ENCODE measurements around the gene CENPI.

CENPI gene

DNA sequence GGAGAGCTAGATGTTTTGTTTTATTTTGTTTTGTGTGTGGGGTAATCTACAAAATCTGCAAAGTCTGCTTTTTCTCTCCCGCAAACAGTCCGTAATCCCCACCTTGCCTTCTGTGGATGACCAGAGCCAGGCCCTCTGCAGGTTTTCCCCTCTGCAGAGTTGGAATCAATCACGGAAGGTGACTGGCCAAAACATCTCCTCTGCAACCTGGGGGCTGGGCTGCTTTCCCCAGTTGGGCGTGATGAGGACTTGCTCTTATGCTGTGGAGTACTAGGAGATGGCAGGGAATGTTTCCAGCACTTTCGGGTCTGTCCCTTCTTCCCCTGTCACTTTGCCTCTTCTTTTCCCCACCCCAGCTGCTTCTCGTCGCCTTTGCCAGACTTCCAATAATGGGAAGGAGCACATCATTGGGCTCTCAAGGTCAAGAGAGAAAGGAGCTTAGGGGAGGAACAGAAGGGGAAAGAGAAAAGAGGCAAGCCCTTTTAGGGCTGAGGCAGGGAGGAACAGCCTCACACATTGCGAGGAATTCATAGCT is 18.2 kb upstream of the CENPI start:
- H3K27ac ChIP-seq (ENCODE audit: low read length), result peak overlapping the region; percentile 66

GRCh38 chrX:101080326-101081124 is 17.5 kb upstream of the CENPI start:
- Histone ChIP-seq H3K4me3 (ENCODE audit: low read length in 2 of 2) (peak overlapping the region; percentile 79 to 89), H3K9me3 (ENCODE audit: control insufficient read depth in 2 of 2, low read length in 2 of 2) (no peaks in the 10 kb centered on the region), H3K4me1 (ENCODE audit: control insufficient read depth, insufficient read depth, low read length) (no peaks in the 10 kb centered on the region), H3K9ac (ENCODE audit: low read length in 2 of 2) (peak overlapping the region in 1 of 2 donors; percentile 69), H3K27ac (ENCODE audit: low read length) (peak overlapping the region; percentile 66), H3K36me3 (ENCODE audit: control insufficient read depth in 2 of 2, insufficient read depth in 2 of 2, low read length in 2 of 2) (no peaks in the 10 kb centered on the region), H3K27me3 (ENCODE audit: control insufficient read depth in 1 of 2, insufficient read depth in 2 of 2, low read length in 2 of 2) (peaks cover 0 to 8% of the 10 kb centered on the region in 2 donors)

More for the DNA sequence above, 18.2 kb upstream of the CENPI start:
- Histone ChIP-seq H3K4me3 (ENCODE audit: low read length in 2 of 2) (peak overlapping the region; percentile 79 to 89), H3K9me3 (ENCODE audit: control insufficient read depth in 2 of 2, low read length in 2 of 2) (no peaks in the 10 kb centered on the region), H3K36me3 (ENCODE audit: control insufficient read depth in 2 of 2, insufficient read depth in 2 of 2, low read length in 2 of 2) (no peaks in the 10 kb centered on the region), H3K27me3 (ENCODE audit: control insufficient read depth in 1 of 2, insufficient read depth in 2 of 2, low read length in 2 of 2) (peaks cover 0 to 8% of the 10 kb centered on the region in 2 donors), H3K9ac (ENCODE audit: low read length in 2 of 2) (peak overlapping the region; percentile 68 to 69), H3K4me1 (ENCODE audit: control insufficient read depth, insufficient read depth, low read length) (no peaks in the 10 kb centered on the region)

DNA sequence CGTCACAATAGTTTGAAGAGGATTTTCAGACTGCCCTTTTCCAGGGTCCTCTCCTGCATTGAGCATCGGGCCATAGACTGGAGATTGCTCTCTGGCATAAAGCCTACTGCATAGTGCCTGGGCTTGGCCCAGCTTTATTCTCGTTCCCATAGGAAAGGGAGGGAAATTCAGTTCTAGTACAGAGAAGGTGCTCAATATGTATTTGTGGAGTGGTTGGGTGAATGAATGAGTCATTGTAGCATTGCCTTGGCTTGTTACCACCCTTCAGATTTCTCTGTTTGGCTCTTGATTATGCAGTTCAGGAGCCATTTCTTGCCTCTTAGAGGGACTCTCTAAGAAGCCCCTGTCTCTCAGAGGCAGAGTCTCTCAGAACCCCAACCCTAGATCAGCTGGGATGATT is 16.8 kb upstream of the CENPI start:
- H3K27me3 ChIP-seq (ENCODE audit: control insufficient read depth in 1 of 2, insufficient read depth in 2 of 2, low read length in 2 of 2), result peaks cover 0 to 8% of the 10 kb centered on the region in 2 donors
- H3K9me3 ChIP-seq (ENCODE audit: control insufficient read depth in 2 of 2, low read length in 2 of 2), result no peaks in the 10 kb centered on the region
- no peak overlapping the region for H3K9ac ChIP-seq (ENCODE audit: low read length in 2 of 2)
- H3K4me3 ChIP-seq (ENCODE audit: low read length in 2 of 2), result peak overlapping the region; percentile 79 to 89
- no peak overlapping the region for H3K27ac ChIP-seq (ENCODE audit: low read length)
- H3K36me3 ChIP-seq (ENCODE audit: control insufficient read depth in 2 of 2, insufficient read depth in 2 of 2, low read length in 2 of 2), result no peaks in the 10 kb centered on the region
- H3K4me1 ChIP-seq (ENCODE audit: control insufficient read depth, insufficient read depth, low read length), result no peaks in the 10 kb centered on the region

GRCh38 chrX:101091817-101092216 is 6.2 kb upstream of the CENPI start:
- no peaks in the 10 kb centered on the region for H3K4me1 ChIP-seq (ENCODE audit: control insufficient read depth, insufficient read depth, low read length)
- no peak overlapping the region for H3K27ac ChIP-seq (ENCODE audit: low read length)
- H3K9me3 ChIP-seq (ENCODE audit: control insufficient read depth in 2 of 2, low read length in 2 of 2), result no peaks in the 10 kb centered on the region
- no peaks in the 10 kb centered on the region for H3K36me3 ChIP-seq (ENCODE audit: control insufficient read depth in 2 of 2, insufficient read depth in 2 of 2, low read length in 2 of 2)
- H3K4me3 ChIP-seq (ENCODE audit: low read length in 2 of 2), result no peak overlapping the region
- H3K27me3 ChIP-seq (ENCODE audit: control insufficient read depth in 1 of 2, insufficient read depth in 2 of 2, low read length in 2 of 2), result no peaks in the 10 kb centered on the region
- H3K9ac ChIP-seq (ENCODE audit: low read length in 2 of 2), result no peak overlapping the region

- no peak overlapping the region for H3K27ac ChIP-seq (ENCODE audit: low read length)
- H3K9me3 ChIP-seq (ENCODE audit: control insufficient read depth in 2 of 2, low read length in 2 of 2), result no peaks in the 10 kb centered on the region
- no peaks in the 10 kb centered on the region for H3K4me1 ChIP-seq (ENCODE audit: control insufficient read depth, insufficient read depth, low read length)
- H3K4me3 ChIP-seq (ENCODE audit: low read length in 2 of 2), result no peak overlapping the region
- H3K36me3 ChIP-seq (ENCODE audit: control insufficient read depth in 2 of 2, insufficient read depth in 2 of 2, low read length in 2 of 2), result no peaks in the 10 kb centered on the region
- H3K9ac ChIP-seq (ENCODE audit: low read length in 2 of 2), result no peak overlapping the region
- H3K27me3 ChIP-seq (ENCODE audit: control insufficient read depth in 1 of 2, insufficient read depth in 2 of 2, low read length in 2 of 2), result peaks cover 0 to 2% of the 10 kb centered on the region in 2 donors
Observed at GRCh38 chrX:101108284-101108683, 10.3 kb downstream of the CENPI start.

- H3K9ac ChIP-seq (ENCODE audit: low read length in 2 of 2), result no peak overlapping the region
Observed at GRCh38 chrX:101117701-101118100, 19.7 kb downstream of the CENPI start.

GRCh38 chrX:101136235-101136634 is 38.2 kb downstream of the CENPI start:
- Histone ChIP-seq H3K9ac (ENCODE audit: low read length in 2 of 2) (no peak overlapping the region), H3K9me3 (ENCODE audit: control insufficient read depth in 2 of 2, low read length in 2 of 2) (no peaks in the 10 kb centered on the region), H3K4me3 (ENCODE audit: low read length in 2 of 2) (no peak overlapping the region), H3K27me3 (ENCODE audit: control insufficient read depth in 1 of 2, insufficient read depth in 2 of 2, low read length in 2 of 2) (no peaks in the 10 kb centered on the region), H3K4me1 (ENCODE audit: control insufficient read depth, insufficient read depth, low read length) (no peaks in the 10 kb centered on the region), H3K36me3 (ENCODE audit: control insufficient read depth in 2 of 2, insufficient read depth in 2 of 2, low read length in 2 of 2) (no peaks in the 10 kb centered on the region), H3K27ac (ENCODE audit: low read length) (no peak overlapping the region)

More at GRCh38 chrX:101117701-101118100, 19.7 kb downstream of the CENPI start:
- H3K9me3 ChIP-seq (ENCODE audit: control insufficient read depth in 2 of 2, low read length in 2 of 2), result no peaks in the 10 kb centered on the region
- H3K36me3 ChIP-seq (ENCODE audit: control insufficient read depth in 2 of 2, insufficient read depth in 2 of 2, low read length in 2 of 2), result no peaks in the 10 kb centered on the region
- H3K27me3 ChIP-seq (ENCODE audit: control insufficient read depth in 1 of 2, insufficient read depth in 2 of 2, low read length in 2 of 2), result no peaks in the 10 kb centered on the region
- no peaks in the 10 kb centered on the region for H3K4me1 ChIP-seq (ENCODE audit: control insufficient read depth, insufficient read depth, low read length)
- H3K27ac ChIP-seq (ENCODE audit: low read length), result no peak overlapping the region
- H3K4me3 ChIP-seq (ENCODE audit: low read length in 2 of 2), result no peak overlapping the region

Data from stomach smooth muscle (tissue), 2 donors.